Esophagus muscularis mucosa (tissue), 4 donors: ENCODE data around the gene LDHA.

Source experiments
- EP300 ChIP-seq: sonication (generic); formaldehyde crosslinking; IDR thresholded peaks from one replicate; pipeline ENCODE4 v1.6.1; 2017; ENCODE audit warnings: antibody characterized with exemption
- POLR2A ChIP-seq: fragments of 450-650 bp; IDR thresholded peaks from one replicate; pipeline ENCODE4 v1.6.1; 2017; ENCODE audit warnings: antibody characterized with exemption, moderate library complexity, mild to moderate bottlenecking, low read depth
- POLR2AphosphoS5 ChIP-seq, 2 donors: sonication (generic); formaldehyde crosslinking; IDR thresholded peaks; one replicate each; pipeline ENCODE4 v1.6.1; 2017; ENCODE audit warnings: antibody characterized with exemption in 2 of 2
- TF ChIP-seq, protein P1 (sequence below), 3 experiments: fragments of 200-600 bp in 2 of 3; fragments of 450-650 bp in 1 of 3; sonication (generic) in 2 of 3; IDR thresholded peaks; one replicate each; pipeline ENCODE4 v1.5.1; 2017 to 2019; ENCODE audit warnings: antibody characterized with exemption in 3 of 3, mild to moderate bottlenecking in 2 of 3, moderate library complexity in 1 of 3

DNA sequence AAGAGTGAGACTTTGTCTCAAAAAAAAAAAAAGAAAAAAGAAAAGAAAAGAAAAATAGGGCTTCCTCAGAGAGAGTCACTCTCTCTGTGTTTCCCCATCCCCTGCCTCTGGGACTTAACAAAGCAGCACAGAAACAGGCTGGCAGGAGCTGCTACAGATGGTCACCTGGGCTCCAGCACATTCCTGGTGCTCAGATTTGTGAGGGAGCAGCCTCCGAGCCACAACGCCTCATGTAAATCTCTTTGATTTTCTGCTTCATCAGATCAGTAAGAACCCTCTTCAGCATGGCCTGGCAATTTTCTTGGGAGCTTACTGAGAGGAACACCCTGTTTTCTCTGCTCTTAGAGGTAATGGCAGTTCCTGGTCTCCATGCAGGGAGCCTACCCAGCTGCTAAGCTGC, 15.2 kb upstream of the LDHA start:
- no peak for TF ChIP-seq POLR2AphosphoS5 (IDR thresholded peaks at IDR 0.05)
- TF ChIP-seq, protein P1, sequence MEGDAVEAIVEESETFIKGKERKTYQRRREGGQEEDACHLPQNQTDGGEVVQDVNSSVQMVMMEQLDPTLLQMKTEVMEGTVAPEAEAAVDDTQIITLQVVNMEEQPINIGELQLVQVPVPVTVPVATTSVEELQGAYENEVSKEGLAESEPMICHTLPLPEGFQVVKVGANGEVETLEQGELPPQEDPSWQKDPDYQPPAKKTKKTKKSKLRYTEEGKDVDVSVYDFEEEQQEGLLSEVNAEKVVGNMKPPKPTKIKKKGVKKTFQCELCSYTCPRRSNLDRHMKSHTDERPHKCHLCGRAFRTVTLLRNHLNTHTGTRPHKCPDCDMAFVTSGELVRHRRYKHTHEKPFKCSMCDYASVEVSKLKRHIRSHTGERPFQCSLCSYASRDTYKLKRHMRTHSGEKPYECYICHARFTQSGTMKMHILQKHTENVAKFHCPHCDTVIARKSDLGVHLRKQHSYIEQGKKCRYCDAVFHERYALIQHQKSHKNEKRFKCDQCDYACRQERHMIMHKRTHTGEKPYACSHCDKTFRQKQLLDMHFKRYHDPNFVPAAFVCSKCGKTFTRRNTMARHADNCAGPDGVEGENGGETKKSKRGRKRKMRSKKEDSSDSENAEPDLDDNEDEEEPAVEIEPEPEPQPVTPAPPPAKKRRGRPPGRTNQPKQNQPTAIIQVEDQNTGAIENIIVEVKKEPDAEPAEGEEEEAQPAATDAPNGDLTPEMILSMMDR (IDR thresholded peaks at IDR 0.05): no peak
- no peak for TF ChIP-seq POLR2A
- no peak for TF ChIP-seq EP300
